IMR-90 (cell line): ENCODE measurements around the gene SIX2. TPM values are rescaled to one million over a fixed set of nuclear protein-coding genes. Genes with fewer than 3 reads are reported as not detected.

ENCODE experiments used
- ATAC-seq: fragments of 200-7000 bp; cut with Tn5 transposase; 2 replicates; pipeline ENCODE4 v1.9.1; 2020; ENCODE audit warnings: low read depth, mild to moderate bottlenecking, moderate library complexity
- BruUV-seq: library from RNA; stranded (reverse); fragments of 400-500 nt; replicated peaks from 2 replicates; lab custom pipeline; 2021; lab: Mats Ljungman, UMichigan
- CTCF ChIA-PET: fragments of 300-600 bp; formaldehyde crosslinking; extraction: SDS; loops from one replicate; lab custom pipeline; 2021; ENCODE audit warnings: antibody characterized with exemption; lab: Yijun Ruan, JAX
- POLR2A ChIA-PET: fragments of 300-600 bp; sonication (Branson Sonifier 250); formaldehyde crosslinking; loops from one replicate; lab custom pipeline; 2022; ENCODE audit warnings: antibody characterized with exemption; ENCODE audit not compliant: unreplicated experiment; lab: Charles Lee
- DNase-seq: peaks from one replicate; pipeline ENCODE4 v3.0.0; 2013
- H2AFZ ChIP-seq: replicated peaks from 2 replicates; pipeline ENCODE3; 2013; ENCODE audit warnings: low read length, mild to moderate bottlenecking; ENCODE audit not compliant: poor library complexity
- H2AK5ac ChIP-seq: 2 replicates; pipeline ENCODE4 v1.6.1; 2013; ENCODE audit warnings: low read depth, low read length, inconsistent platforms
- H2AK9ac ChIP-seq: replicated peaks from 2 replicates; pipeline ENCODE3; 2013; ENCODE audit warnings: mild to moderate bottlenecking, low read depth, low read length, moderate library complexity; ENCODE audit not compliant: poor library complexity
- H2BK120ac ChIP-seq: 2 replicates; pipeline ENCODE4 v1.6.1; 2013; ENCODE audit warnings: low read depth, low read length, inconsistent platforms
- H2BK15ac ChIP-seq: 3 replicates; pipeline ENCODE4 v1.6.1; 2013; ENCODE audit warnings: low read depth, low read length, inconsistent platforms
- H2BK20ac ChIP-seq: 2 replicates; pipeline ENCODE4 v1.6.1; 2013; ENCODE audit warnings: low read depth, mild to moderate bottlenecking, inconsistent platforms, low read length, moderate library complexity
- H2BK5ac ChIP-seq: 2 replicates; pipeline ENCODE4 v1.6.1; 2013; ENCODE audit warnings: mild to moderate bottlenecking, low read depth, low read length, inconsistent platforms; ENCODE audit not compliant: poor library complexity, severe bottlenecking
- H3K14ac ChIP-seq: replicated peaks from 2 replicates; pipeline ENCODE4 v1.6.1; 2013; ENCODE audit warnings: low read depth, low read length, inconsistent platforms
- H3K18ac ChIP-seq: 2 replicates; pipeline ENCODE4 v1.6.1; 2013; ENCODE audit warnings: low read depth, low read length, control low read depth
- H3K23ac ChIP-seq: 2 replicates; pipeline ENCODE4 v1.6.1; 2013; ENCODE audit warnings: low read depth, low read length, inconsistent platforms
- H3K27ac ChIP-seq: 2 replicates; pipeline ENCODE4 v1.5.1; 2013; ENCODE audit warnings: mild to moderate bottlenecking, control low read depth, low read length; ENCODE audit not compliant: insufficient read depth
- H3K27me3 ChIP-seq: 2 replicates; pipeline ENCODE4 v1.6.1; 2013; ENCODE audit warnings: low read length; ENCODE audit not compliant: control insufficient read depth, insufficient read depth
- H3K36me3 ChIP-seq: 2 replicates; pipeline ENCODE4 v1.6.1; 2013; ENCODE audit warnings: low read length, mixed read lengths; ENCODE audit not compliant: control insufficient read depth, insufficient read depth
- H3K4ac ChIP-seq: 2 replicates; pipeline ENCODE4 v1.6.1; 2013; ENCODE audit warnings: low read depth, low read length, inconsistent platforms
- H3K4me1 ChIP-seq: 2 replicates; pipeline ENCODE4 v1.6.1; 2013; ENCODE audit warnings: low read length, mixed read lengths; ENCODE audit not compliant: control insufficient read depth, insufficient read depth
- H3K4me2 ChIP-seq: 2 replicates; pipeline ENCODE4 v1.6.1; 2013; ENCODE audit warnings: low read depth, mild to moderate bottlenecking, control low read depth, low read length, moderate library complexity
- H3K4me3 ChIP-seq: 2 replicates; pipeline ENCODE4 v1.5.1; 2013; ENCODE audit warnings: low read depth, mild to moderate bottlenecking, control low read depth, low read length, moderate library complexity; ENCODE audit not compliant: insufficient read depth
- H3K56ac ChIP-seq: 2 replicates; pipeline ENCODE4 v1.6.1; 2013; ENCODE audit warnings: low read length, inconsistent platforms; ENCODE audit not compliant: insufficient read depth; ENCODE audit errors: extremely low read depth
- H3K79me1 ChIP-seq, 2 experiments: 2 replicates each; pipeline ENCODE4 v1.6.1; 2013; ENCODE audit warnings: low read length in 2 of 2, inconsistent platforms in 1 of 2, low read depth in 1 of 2
- H3K9ac ChIP-seq: 2 replicates; pipeline ENCODE4 v1.6.1; 2013; ENCODE audit warnings: low read depth, low read length, control low read depth
- H3K9me1 ChIP-seq: 2 replicates; pipeline ENCODE4 v1.6.1; 2013; ENCODE audit warnings: low read length, inconsistent platforms; ENCODE audit not compliant: insufficient read depth
- H3K9me3 ChIP-seq: 2 replicates; pipeline ENCODE4 v1.6.1; 2013; ENCODE audit warnings: low read length; ENCODE audit not compliant: control insufficient read depth, insufficient read depth
- H4K20me1 ChIP-seq: 2 replicates; pipeline ENCODE4 v1.6.1; 2013; ENCODE audit warnings: low read length, inconsistent platforms; ENCODE audit not compliant: insufficient read depth
- H4K5ac ChIP-seq: 2 replicates; pipeline ENCODE4 v1.6.1; 2013; ENCODE audit warnings: mild to moderate bottlenecking, low read depth, low read length, control low read depth
- H4K8ac ChIP-seq, 2 experiments: 2 replicates each; pipeline ENCODE4 v1.6.1; 2013; ENCODE audit warnings: low read depth in 2 of 2, low read length in 2 of 2, control low read depth in 1 of 2, inconsistent platforms in 1 of 2
- H4K91ac ChIP-seq: 2 replicates; pipeline ENCODE4 v1.6.1; 2013; ENCODE audit warnings: low read depth, low read length, inconsistent platforms; ENCODE audit not compliant: insufficient read depth
- BHLHE40 ChIP-seq: fragments of 150-350 bp; IDR thresholded peaks from 2 replicates; pipeline ENCODE4 v1.6.1; 2016; ENCODE audit warnings: mild to moderate bottlenecking, low read depth, low read length
- CEBPB ChIP-seq: IDR thresholded peaks from 2 replicates; pipeline ENCODE4 v1.6.1; 2012; ENCODE audit warnings: low read depth, low read length, improper control_type of control experiment
- CHD1 ChIP-seq: IDR thresholded peaks from 2 replicates; pipeline ENCODE4 v1.6.1; 2012; ENCODE audit warnings: low read depth, low read length, improper control_type of control experiment
- CTCF ChIP-seq: conservative IDR thresholded peaks from 2 replicates; pipeline ENCODE4 v1.5.1; 2012; ENCODE audit warnings: mild to moderate bottlenecking, low read depth, low read length, improper control_type of control experiment
- ELK1 ChIP-seq: fragments of 150-350 bp; IDR thresholded peaks from 2 replicates; pipeline ENCODE4 v1.6.1; 2016; ENCODE audit warnings: low read depth, mild to moderate bottlenecking, low read length, moderate library complexity, borderline replicate concordance
- FOS ChIP-seq: fragments of 150-350 bp; IDR thresholded peaks from 2 replicates; pipeline ENCODE4 v1.6.1; 2016; ENCODE audit warnings: low read depth, low read length
- MAFK ChIP-seq: IDR thresholded peaks from 2 replicates; pipeline ENCODE4 v1.6.1; 2012; ENCODE audit warnings: low read depth, low read length, improper control_type of control experiment
- MAZ ChIP-seq: IDR thresholded peaks from 2 replicates; pipeline ENCODE4 v1.6.1; 2012; ENCODE audit warnings: low read depth, mild to moderate bottlenecking, low read length, improper control_type of control experiment, moderate library complexity, borderline replicate concordance
- MXI1 ChIP-seq: IDR thresholded peaks from 2 replicates; pipeline ENCODE4 v1.6.1; 2012; ENCODE audit warnings: low read depth, mild to moderate bottlenecking, low read length, moderate library complexity, borderline replicate concordance
- NFE2L2 ChIP-seq: fragments of 150-350 bp; IDR thresholded peaks from 2 replicates; pipeline ENCODE4 v1.6.1; 2016; ENCODE audit warnings: low read depth, mild to moderate bottlenecking, low read length
- POLR2A ChIP-seq: IDR thresholded peaks from 2 replicates; pipeline ENCODE4 v1.6.1; 2012; ENCODE audit warnings: mild to moderate bottlenecking, low read depth, low read length
- RAD21 ChIP-seq: IDR thresholded peaks from 2 replicates; pipeline ENCODE4 v1.6.1; 2012; ENCODE audit warnings: low read length, improper control_type of control experiment
- RCOR1 ChIP-seq: IDR thresholded peaks from 2 replicates; pipeline ENCODE4 v1.6.1; 2012; ENCODE audit warnings: mild to moderate bottlenecking, low read length, improper control_type of control experiment; ENCODE audit not compliant: insufficient replicate concordance
- RFX5 ChIP-seq: IDR thresholded peaks from 2 replicates; pipeline ENCODE4 v1.8.0; 2012; ENCODE audit warnings: low read depth, mild to moderate bottlenecking, low read length, moderate library complexity
- SMC3 ChIP-seq: fragments of 150-350 bp; IDR thresholded peaks from 2 replicates; pipeline ENCODE4 v1.6.1; 2016; ENCODE audit warnings: low read depth, mild to moderate bottlenecking, antibody characterized with exemption, low read length, moderate library complexity
- USF2 ChIP-seq: fragments of 150-350 bp; IDR thresholded peaks from 2 replicates; pipeline ENCODE4 v1.6.1; 2017; ENCODE audit warnings: mild to moderate bottlenecking, antibody characterized with exemption, low read length, low read depth
- WGBS, 2 experiments: methylation state at CpG; one replicate each; pipeline versions ENCODE4 v1.1.5 to v1.1.7; 2013; ENCODE audit warnings: missing lambda C conversion rate in 2 of 2; ENCODE audit not compliant: insufficient read length in 1 of 2; ENCODE audit errors: extremely low coverage in 2 of 2; 5-methylcytosine and 5-hydroxymethylcytosine counted together
- dilution Hi-C: fragments of 300-500 bp; cut with HindIII; formaldehyde crosslinking; loops from one replicate; pipeline ENCODE4 v1.14.3; 2018; ENCODE audit warnings: low sequenced_read_pairs; ENCODE audit not compliant: unreplicated experiment
- in situ Hi-C: fragments of 300-500 bp; cut with MboI; formaldehyde crosslinking; loops from 3 replicates; pipeline ENCODE4 v1.14.3; 2019; ENCODE audit warnings: low sequenced_read_pairs, inconsistent platforms, mixed read lengths
- intact Hi-C: fragments of 100-400 bp; cut with micrococcal nuclease; formaldehyde crosslinking; loops from 2 replicates; pipeline ENCODE4 v1.10.0; 2022
- polyA plus RNA-seq, 3 experiments: library from polyadenylated mRNA; depleted of rRNA; stranded (reverse); fragments of >200 nt; gene quantifications; 2 replicates each; pipeline ENCODE4 v1.2.3, GENCODE V29; 2012; ENCODE audit warnings: low replicate concordance in 1 of 3
- total RNA-seq: library from RNA; depleted of rRNA; stranded (reverse); fragments of >200 nt; gene quantifications from 2 replicates; pipeline ENCODE4 v1.2.3, GENCODE V29; 2012

The SIX2 gene
- total and polyA plus RNA-seq, 2 of the 4 experiments (the other 2 are of a cell fraction) = not detected

- Histone ChIP-seq H3K36me3 (no peaks in the 10 kb centered on the region), H2BK15ac (no peak overlapping the region), H2BK20ac (no peak overlapping the region), H2BK120ac (no peak overlapping the region), H4K5ac (no peak overlapping the region), H3K4ac (no peak overlapping the region), H3K4me1 (peaks cover 3% of the 10 kb centered on the region; the same call in 1 of the 2 replicates), H3K4me3 (0 out of 2 replicates have a peak overlapping the region, but pooled peaks have one; percentile 13), H2AK9ac (no peak overlapping the region), H2AK5ac (no peak overlapping the region), H3K9ac (no peak overlapping the region), H3K23ac (no peak overlapping the region), H3K27ac (no peak overlapping the region), H3K9me3 (peaks cover 13% of the 10 kb centered on the region; the same call in 1 of the 2 replicates), H3K79me1 (no peaks in the 10 kb centered on the region), H3K27me3 (peaks cover 96% of the 10 kb centered on the region), H3K14ac (no peak overlapping the region), H4K20me1 (no peaks in the 10 kb centered on the region; the same call in none of the 2 replicates), H2BK5ac (no peak overlapping the region), H4K91ac (no peak overlapping the region), H3K4me2 (peak overlapping the region; percentile 70; the same call in 1 of the 2 replicates), H2AFZ (no peak overlapping the region), H3K56ac (no peak overlapping the region), H4K8ac (no peak overlapping the region), H3K18ac (no peak overlapping the region), H3K9me1 (0 out of 2 replicates have a peak, but pooled peaks cover 2% of the 10 kb centered on the region)
- BruUV-seq = no TSS peak
- WGBS, 2 experiments = 0% methylated on average over 3 of the region's 45 CpGs; no CpG with 5 or more reads in 1 of the 2 experiments
- TF ChIP-seq SMC3 (no peak), NFE2L2 (no peak), RAD21 (no peak), RFX5 (no peak), CHD1 (no peak), MAFK (no peak), RCOR1 (no peak), USF2 (no peak), BHLHE40 (no peak), MXI1 (no peak), ELK1 (no peak), CTCF (no peak), CEBPB (no peak), POLR2A (no peak), MAZ (no peak), FOS (no peak)
- 0 out of 2 replicates have a peak, but pooled peaks have one; percentile 15 for ATAC-seq
- intact Hi-C loops (no loop called here), dilution Hi-C loops (no loop called here), in situ Hi-C loops (no loop called here)
- ChIA-PET POLR2A (no interaction called here), CTCF (no interaction called here)
- DNase-seq = peak; percentile 2
Observed at GRCh38 chr2:45004562-45005191, 4.6 kb downstream of the SIX2 start.
